Thyroid gland (tissue), 4 donors: Measurements from ENCODE around the gene ADRA2B. TPM values are rescaled to one million over a fixed set of nuclear protein-coding genes. Genes with fewer than 3 reads are reported as not detected.

ENCODE experiments used
- DNase-seq, 2 donors: peaks; one replicate each; pipeline ENCODE4 v3.0.0-alpha.2; 2019
- H3K27ac ChIP-seq, 3 donors: fragments of 200-600 bp; sonication (generic); 1 replicate in 2 of 3; 2 replicates in 1 of 3; pipeline ENCODE4 v1.5.1; 2016 to 2019; ENCODE audit warnings: mild to moderate bottlenecking in 1 of 3, moderate library complexity in 1 of 3
- H3K27me3 ChIP-seq: fragments of 200-600 bp; sonication (generic); one replicate; pipeline ENCODE4 v1.5.1; 2019
- H3K36me3 ChIP-seq, 2 donors: fragments of 200-600 bp; sonication (generic); one replicate each; pipeline ENCODE4 v1.5.1; 2016 to 2019
- H3K4me1 ChIP-seq, 2 donors: fragments of 200-600 bp; sonication (generic); one replicate each; pipeline ENCODE4 v1.5.1; 2017 to 2019
- H3K4me3 ChIP-seq, 3 donors: fragments of 200-600 bp; sonication (generic); replicated peaks in 1 of 3; 1 replicate in 2 of 3; 2 replicates in 1 of 3; pipeline ENCODE4 v1.5.1; 2016; ENCODE audit warnings: mild to moderate bottlenecking in 1 of 3
- H3K9me3 ChIP-seq: fragments of 200-600 bp; sonication (generic); one replicate; pipeline ENCODE4 v1.5.1; 2017
- POLR2A ChIP-seq, 2 donors: fragments of 450-650 bp; IDR thresholded peaks; one replicate each; pipeline ENCODE4 v1.6.1; 2017; ENCODE audit warnings: antibody characterized with exemption in 2 of 2, mild to moderate bottlenecking in 2 of 2, moderate library complexity in 1 of 2
- WGBS, 2 donors: methylation state at CpG; one replicate each; pipeline ENCODE4 v1.1.5; 2017; 5-methylcytosine and 5-hydroxymethylcytosine counted together
- intact Hi-C: fragments of 100-400 bp; cut with DNase I; formaldehyde crosslinking; loops from one replicate; pipeline ENCODE4 v1.15.1; 2023
- total RNA-seq, 4 donors: library from RNA; depleted of rRNA; stranded (reverse); fragments of >200 nt; gene quantifications; one replicate each; pipeline ENCODE4 v1.2.3, GENCODE V29; 2016
- TF ChIP-seq, protein P1 (sequence below), 6 experiments: fragments of 200-600 bp in 3 of 6; fragments of 450-650 bp in 3 of 6; sonication (generic) in 3 of 6; IDR thresholded peaks; one replicate each; pipeline ENCODE4 v1.5.1; 2016 to 2019; ENCODE audit warnings: antibody characterized with exemption in 6 of 6, mild to moderate bottlenecking in 2 of 6, inconsistent platforms in 1 of 6, moderate library complexity in 1 of 6

Gene ADRA2B
- total RNA-seq, 4 donors from 2014 or later: 0.13 to 2.1 (median 1.0) TPM

DNA sequence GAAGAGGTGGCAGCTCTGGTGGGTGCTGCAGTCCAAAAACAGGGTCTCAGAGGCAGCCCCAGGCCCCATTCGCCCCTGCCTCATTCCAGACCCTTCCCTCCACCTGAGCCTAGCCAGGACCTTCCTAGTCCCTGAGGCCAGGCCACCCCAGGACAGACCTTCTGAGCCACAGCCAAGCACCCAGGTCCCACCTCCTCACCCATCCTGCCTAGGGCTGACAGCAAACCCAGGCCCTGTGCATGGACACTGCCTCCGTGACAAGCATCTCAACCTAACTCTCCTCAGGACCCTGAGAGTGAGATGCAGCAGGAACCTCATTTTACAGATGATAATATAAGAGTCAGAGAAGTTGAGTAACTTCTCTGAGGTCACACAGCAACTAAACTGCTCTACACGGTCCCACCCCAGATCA is 15.5 kb downstream of the ADRA2B start:
- peaks cover 0 to 9% of the 10 kb centered on the region in 2 donors for H3K4me1 ChIP-seq
- 98 to 100% methylated on average over 3 of the region's 3 CpGs for WGBS, 2 donors
- H3K27ac ChIP-seq: no peak overlapping the region

DNA sequence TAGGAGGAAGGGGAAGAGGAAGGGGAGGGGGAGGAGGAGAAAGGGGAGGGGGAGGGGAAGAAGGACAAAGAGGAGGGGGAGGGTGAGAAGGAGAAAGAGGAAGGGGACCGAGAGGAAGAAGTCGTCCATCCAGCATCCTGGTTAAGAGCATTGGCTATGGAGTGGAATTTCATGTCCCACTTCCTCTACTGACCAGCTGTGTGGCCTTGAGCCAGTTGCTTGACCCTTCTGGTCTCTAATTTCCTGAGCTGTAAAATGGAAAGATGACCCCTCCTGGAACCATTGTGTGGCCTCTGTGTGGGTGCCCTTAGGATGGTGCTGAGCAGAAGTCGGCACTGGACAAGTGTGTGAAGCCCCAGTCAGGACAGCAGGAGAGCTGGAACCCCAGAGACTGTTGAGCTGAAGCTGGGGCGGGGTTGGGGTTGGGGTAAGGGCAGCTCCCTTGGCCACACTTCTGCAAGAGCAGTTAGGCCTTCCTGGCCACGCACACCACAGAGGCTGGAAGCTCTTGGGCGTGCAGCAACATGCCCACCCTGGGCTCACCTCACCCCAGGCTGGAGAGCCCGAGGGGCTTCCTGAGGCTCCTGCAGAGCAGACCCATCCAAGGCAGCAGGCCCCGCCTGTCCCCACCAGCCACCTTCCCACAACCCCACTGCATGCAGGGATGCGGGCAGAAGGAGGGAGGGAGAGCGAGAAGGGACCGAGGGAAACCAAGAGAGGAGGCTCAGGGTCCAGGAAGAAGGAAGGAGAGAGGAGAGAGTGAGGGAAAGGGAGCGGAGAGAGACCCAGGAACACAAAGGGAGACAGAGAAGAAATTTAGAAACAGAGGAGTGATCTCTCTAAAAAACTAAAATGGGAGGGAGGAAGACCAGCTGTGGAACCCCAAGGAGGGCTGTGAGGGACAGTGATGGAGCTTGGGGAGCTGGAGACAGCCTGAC is 16.2 kb downstream of the ADRA2B start:
- H3K27ac ChIP-seq: no peak overlapping the region
- H3K4me3 ChIP-seq: no peak overlapping the region
- TF ChIP-seq POLR2A (IDR thresholded peaks at IDR 0.05): no peak
- TF ChIP-seq, protein P1, sequence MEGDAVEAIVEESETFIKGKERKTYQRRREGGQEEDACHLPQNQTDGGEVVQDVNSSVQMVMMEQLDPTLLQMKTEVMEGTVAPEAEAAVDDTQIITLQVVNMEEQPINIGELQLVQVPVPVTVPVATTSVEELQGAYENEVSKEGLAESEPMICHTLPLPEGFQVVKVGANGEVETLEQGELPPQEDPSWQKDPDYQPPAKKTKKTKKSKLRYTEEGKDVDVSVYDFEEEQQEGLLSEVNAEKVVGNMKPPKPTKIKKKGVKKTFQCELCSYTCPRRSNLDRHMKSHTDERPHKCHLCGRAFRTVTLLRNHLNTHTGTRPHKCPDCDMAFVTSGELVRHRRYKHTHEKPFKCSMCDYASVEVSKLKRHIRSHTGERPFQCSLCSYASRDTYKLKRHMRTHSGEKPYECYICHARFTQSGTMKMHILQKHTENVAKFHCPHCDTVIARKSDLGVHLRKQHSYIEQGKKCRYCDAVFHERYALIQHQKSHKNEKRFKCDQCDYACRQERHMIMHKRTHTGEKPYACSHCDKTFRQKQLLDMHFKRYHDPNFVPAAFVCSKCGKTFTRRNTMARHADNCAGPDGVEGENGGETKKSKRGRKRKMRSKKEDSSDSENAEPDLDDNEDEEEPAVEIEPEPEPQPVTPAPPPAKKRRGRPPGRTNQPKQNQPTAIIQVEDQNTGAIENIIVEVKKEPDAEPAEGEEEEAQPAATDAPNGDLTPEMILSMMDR (IDR thresholded peaks at IDR 0.05): no peak
- H3K27me3 ChIP-seq: no peaks in the 10 kb centered on the region
- peak in 1 of 2 donors; percentile 1 for DNase-seq
- WGBS, 2 donors: 70 to 77% methylated on average over 11 to 12 of the region's 12 CpGs
- peaks cover 0 to 9% of the 10 kb centered on the region in 2 donors for H3K4me1 ChIP-seq
- no peaks in the 10 kb centered on the region for H3K9me3 ChIP-seq
- intact Hi-C loops: no loop called here
- no peaks in the 10 kb centered on the region for H3K36me3 ChIP-seq

More for the DNA sequence above, 15.5 kb downstream of the ADRA2B start:
- TF ChIP-seq POLR2A (IDR thresholded peaks at IDR 0.05): no peak
- TF ChIP-seq, protein P1 (IDR thresholded peaks at IDR 0.05): no peak
- Histone ChIP-seq H3K4me3 (no peak overlapping the region), H3K36me3 (no peaks in the 10 kb centered on the region), H3K27me3 (no peaks in the 10 kb centered on the region), H3K9me3 (no peaks in the 10 kb centered on the region)
- DNase-seq: peak in 1 of 2 donors; percentile 1
- intact Hi-C loops: no loop called here

DNA sequence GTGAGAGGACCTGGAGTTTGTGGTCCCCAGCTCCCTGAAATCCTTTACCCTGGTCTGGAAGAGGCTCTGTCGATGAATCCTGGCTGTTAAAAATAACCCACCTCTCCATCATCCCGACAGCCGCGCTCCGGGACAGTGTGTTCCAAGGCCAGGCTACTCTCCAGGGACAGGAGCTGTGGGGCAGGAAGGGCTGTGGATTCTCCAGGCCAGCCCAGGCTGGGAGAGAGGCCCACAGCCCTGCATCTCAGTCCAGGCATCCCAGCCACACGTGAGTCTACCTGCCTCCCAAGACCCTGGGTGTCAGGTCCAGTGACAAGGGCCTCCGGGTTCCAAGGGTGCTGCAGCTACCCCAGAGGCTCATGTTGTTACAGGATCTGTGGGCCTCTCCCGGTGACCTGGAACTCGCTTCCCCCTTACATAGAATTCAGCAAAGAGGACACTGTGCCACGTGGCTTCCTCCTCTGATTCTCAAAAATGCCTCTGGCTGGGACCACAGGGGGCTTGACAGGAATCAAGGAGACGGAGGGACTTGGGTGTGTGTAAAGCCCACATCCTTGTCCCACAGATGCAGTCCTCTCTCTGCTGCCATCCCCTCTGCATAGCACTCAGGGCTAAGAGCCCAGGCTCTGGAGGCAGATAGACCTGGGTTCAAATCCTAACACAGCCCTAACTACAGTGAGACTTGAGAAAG is 17.3 kb downstream of the ADRA2B start:
- Histone ChIP-seq H3K4me1 (peaks cover 0 to 9% of the 10 kb centered on the region in 2 donors), H3K9me3 (no peaks in the 10 kb centered on the region), H3K27me3 (no peaks in the 10 kb centered on the region), H3K4me3 (no peak overlapping the region), H3K36me3 (no peaks in the 10 kb centered on the region), H3K27ac (peak overlapping the region in 1 of 3 donors; percentile 10)
- 56 to 65% methylated on average over 9 to 11 of the region's 11 CpGs for WGBS, 2 donors
- TF ChIP-seq POLR2A (IDR thresholded peaks at IDR 0.05): no peak
- TF ChIP-seq, protein P1 (IDR thresholded peaks at IDR 0.05): no peak
- peak in 1 of 2 donors; percentile 2 for DNase-seq
- intact Hi-C loops: no loop called here

DNA sequence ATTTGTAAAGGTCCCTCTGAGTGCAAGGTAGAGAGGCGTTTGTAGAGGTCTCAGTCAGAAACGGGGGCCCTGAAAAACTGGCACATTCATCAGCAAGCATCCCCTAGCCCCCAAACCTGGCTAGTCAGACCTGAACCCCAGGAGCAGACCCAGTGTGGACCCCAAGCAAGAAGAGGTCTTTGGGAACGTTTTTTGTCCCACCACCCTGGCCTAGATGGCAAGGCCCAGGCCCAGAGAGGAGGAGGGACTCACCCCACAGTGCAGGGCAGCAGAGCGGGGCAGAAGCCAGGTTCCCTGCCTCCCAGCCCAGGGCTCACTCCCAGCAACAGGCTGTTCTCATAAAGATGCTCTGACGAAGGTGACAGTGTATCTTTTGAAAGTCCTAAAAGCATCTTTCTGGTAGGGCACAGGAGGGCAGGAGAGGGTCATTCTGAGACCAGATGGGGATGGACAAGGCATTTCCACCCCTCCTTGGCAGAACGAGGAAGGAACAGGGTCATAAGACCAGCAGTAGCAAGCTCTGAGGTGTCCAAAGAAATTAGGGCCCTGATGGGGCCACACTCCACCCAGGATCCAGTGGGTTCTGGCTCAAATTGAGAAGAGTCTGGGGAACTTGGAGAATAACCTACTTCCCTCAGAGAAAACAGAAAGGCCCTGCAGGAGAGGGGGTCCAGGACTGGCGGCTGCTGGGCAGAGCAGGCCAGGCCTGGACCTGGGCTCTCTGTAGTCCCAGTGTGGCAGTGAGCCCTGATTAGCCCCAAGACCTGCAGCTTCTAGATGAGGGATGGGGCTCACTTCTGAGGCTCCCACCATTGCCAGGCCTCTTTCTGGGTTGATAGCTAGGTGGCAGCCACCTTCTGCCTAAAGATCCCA is 18.2 kb downstream of the ADRA2B start:
- DNase-seq: peak in 1 of 2 donors; percentile 1
- Histone ChIP-seq H3K36me3 (no peaks in the 10 kb centered on the region), H3K4me3 (no peak overlapping the region), H3K27ac (no peak overlapping the region), H3K9me3 (no peaks in the 10 kb centered on the region), H3K4me1 (peaks cover 0 to 2% of the 10 kb centered on the region in 2 donors), H3K27me3 (no peaks in the 10 kb centered on the region)
- no peak for TF ChIP-seq POLR2A (IDR thresholded peaks at IDR 0.05)
- TF ChIP-seq, protein P1 (IDR thresholded peaks at IDR 0.05): no peak
- intact Hi-C loops: no loop called here
- WGBS, 2 donors: 66 to 88% methylated on average over 5 to 7 of the region's 7 CpGs
